PFSK-1 (cell line): ENCODE data around the gene NRBF2.

Source experiments
- FOXP2 ChIP-seq: optimal IDR thresholded peaks from 2 replicates; pipeline ENCODE3; 2011; ENCODE audit warnings: borderline replicate concordance, control low read depth, inconsistent platforms; ENCODE audit not compliant: insufficient read depth; ENCODE audit errors: extremely low read length, extremely low read depth
- POLR2AphosphoS5 ChIP-seq: IDR thresholded peaks from 2 replicates; pipeline ENCODE4 v1.6.1; 2012; ENCODE audit warnings: low read depth, mild to moderate bottlenecking, control low read depth, low read length, moderate library complexity
- SIN3A ChIP-seq: IDR thresholded peaks from 2 replicates; pipeline ENCODE4 v1.6.1; 2012; ENCODE audit warnings: mild to moderate bottlenecking, low read length, moderate library complexity, borderline replicate concordance; ENCODE audit not compliant: insufficient read depth
- TAF1 ChIP-seq: IDR thresholded peaks from 2 replicates; pipeline ENCODE4 v1.6.1; 2012; ENCODE audit warnings: low read length, control low read depth, borderline replicate concordance; ENCODE audit not compliant: insufficient read depth
- TF ChIP-seq, protein P1 (sequence below), 2 experiments: IDR thresholded peaks; 2 replicates each; pipeline versions ENCODE4 v1.6.1 to v1.8.0; 2011 to 2012; ENCODE audit warnings: low read depth in 2 of 2, low read length in 2 of 2, control low read depth in 1 of 2, inconsistent platforms in 1 of 2, mild to moderate bottlenecking in 1 of 2, moderate library complexity in 1 of 2; ENCODE audit not compliant: insufficient read depth in 1 of 2

The NRBF2 gene

GRCh38 chr10:63165249-63165648 is 32.1 kb downstream of the NRBF2 start:
- TF ChIP-seq POLR2AphosphoS5: no peak
- no peak for TF ChIP-seq FOXP2
- TF ChIP-seq, protein P1, sequence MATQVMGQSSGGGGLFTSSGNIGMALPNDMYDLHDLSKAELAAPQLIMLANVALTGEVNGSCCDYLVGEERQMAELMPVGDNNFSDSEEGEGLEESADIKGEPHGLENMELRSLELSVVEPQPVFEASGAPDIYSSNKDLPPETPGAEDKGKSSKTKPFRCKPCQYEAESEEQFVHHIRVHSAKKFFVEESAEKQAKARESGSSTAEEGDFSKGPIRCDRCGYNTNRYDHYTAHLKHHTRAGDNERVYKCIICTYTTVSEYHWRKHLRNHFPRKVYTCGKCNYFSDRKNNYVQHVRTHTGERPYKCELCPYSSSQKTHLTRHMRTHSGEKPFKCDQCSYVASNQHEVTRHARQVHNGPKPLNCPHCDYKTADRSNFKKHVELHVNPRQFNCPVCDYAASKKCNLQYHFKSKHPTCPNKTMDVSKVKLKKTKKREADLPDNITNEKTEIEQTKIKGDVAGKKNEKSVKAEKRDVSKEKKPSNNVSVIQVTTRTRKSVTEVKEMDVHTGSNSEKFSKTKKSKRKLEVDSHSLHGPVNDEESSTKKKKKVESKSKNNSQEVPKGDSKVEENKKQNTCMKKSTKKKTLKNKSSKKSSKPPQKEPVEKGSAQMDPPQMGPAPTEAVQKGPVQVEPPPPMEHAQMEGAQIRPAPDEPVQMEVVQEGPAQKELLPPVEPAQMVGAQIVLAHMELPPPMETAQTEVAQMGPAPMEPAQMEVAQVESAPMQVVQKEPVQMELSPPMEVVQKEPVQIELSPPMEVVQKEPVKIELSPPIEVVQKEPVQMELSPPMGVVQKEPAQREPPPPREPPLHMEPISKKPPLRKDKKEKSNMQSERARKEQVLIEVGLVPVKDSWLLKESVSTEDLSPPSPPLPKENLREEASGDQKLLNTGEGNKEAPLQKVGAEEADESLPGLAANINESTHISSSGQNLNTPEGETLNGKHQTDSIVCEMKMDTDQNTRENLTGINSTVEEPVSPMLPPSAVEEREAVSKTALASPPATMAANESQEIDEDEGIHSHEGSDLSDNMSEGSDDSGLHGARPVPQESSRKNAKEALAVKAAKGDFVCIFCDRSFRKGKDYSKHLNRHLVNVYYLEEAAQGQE (IDR thresholded peaks at IDR 0.05; ENCODE audit: insufficient read depth in 1 of 2, low read depth in 2 of 2, low read length in 2 of 2): no peak
- no peak for TF ChIP-seq TAF1
- TF ChIP-seq SIN3A: no peak

DNA sequence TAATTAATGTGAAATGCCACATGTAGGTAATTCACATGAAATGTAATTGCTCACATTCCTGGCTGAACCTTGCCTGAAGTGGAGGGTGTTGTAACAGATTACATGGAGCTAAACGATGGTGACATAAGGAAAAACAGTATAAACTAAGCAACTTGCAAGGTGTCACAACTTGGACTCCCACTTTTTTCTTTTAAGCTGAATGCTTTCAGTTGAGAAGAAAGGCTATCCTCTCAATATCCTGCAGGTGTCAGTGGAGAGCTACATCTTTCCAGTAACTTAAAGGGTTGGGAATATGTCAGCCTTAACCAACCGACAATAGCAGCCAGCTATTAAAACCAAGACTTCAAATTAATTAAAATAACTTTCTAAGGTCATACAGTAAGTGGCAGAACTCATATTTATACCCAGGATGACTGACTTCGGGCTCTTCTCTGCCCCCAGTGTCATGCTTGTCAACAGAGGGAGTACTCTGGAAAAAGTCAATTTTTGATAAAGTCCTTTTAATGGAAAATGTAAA is 33.7 kb downstream of the NRBF2 start:
- TF ChIP-seq SIN3A (no peak), FOXP2 (no peak), TAF1 (no peak), POLR2AphosphoS5 (no peak)
- TF ChIP-seq, protein P1 (IDR thresholded peaks at IDR 0.05; ENCODE audit: insufficient read depth in 1 of 2, low read depth in 2 of 2, low read length in 2 of 2): no peak

GRCh38 chr10:63168821-63169462 is 35.8 kb downstream of the NRBF2 start:
- no peak for TF ChIP-seq FOXP2
- no peak for TF ChIP-seq SIN3A
- TF ChIP-seq TAF1: no peak
- no peak for TF ChIP-seq POLR2AphosphoS5
- TF ChIP-seq, protein P1 (IDR thresholded peaks at IDR 0.05; ENCODE audit: insufficient read depth in 1 of 2, low read depth in 2 of 2, low read length in 2 of 2): no peak

DNA sequence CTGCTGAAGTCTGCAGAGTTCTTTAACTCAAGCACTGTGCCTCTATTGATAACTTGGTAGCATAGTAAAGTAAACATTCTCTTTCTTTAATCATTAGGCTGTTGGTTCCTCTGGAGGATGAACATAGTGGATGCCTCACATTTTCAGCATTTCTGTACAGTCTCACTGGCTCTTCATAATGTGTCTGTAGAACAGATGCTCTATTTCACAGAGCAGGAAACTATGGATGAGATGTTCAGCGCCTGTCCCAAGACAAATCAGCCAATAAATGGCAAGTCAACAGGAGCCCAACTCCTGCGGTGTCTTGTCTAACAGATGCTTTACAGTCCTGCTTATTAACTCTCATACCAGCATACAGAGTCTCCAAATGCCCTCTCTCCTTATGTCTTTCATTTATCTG is 36.5 kb downstream of the NRBF2 start:
- TF ChIP-seq TAF1: no peak
- no peak for TF ChIP-seq POLR2AphosphoS5
- TF ChIP-seq SIN3A: no peak
- TF ChIP-seq FOXP2: no peak
- TF ChIP-seq, protein P1 (IDR thresholded peaks at IDR 0.05; ENCODE audit: insufficient read depth in 1 of 2, low read depth in 2 of 2, low read length in 2 of 2): no peak
